ENCODE measurements around the gene PSORS1C1.

PSORS1C1 gene

DNA sequence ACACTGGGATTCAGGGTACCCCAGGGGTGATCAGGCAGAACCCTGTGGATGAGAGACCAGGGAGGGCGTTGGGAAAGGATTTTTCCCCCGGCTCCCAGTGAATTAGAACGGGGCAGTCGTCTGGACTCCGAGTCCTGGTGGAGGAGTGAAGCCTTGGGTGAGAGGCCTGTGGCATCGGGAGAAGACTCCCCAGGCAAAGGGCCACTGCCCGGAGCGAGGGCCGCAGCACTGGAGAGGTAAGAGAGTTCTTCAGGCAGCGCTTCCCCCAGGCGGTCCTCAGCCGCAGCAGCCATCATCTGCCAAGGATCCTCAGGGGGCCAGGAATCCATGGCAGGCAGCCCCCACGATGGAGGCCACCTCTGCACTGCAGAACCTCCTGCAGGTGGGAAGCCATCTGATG lies 2.9 kb upstream of the PSORS1C1 start:
- Histone ChIP-seq H3K36me3 (no peaks in the 10 kb centered on the region), H3K27ac (no peak overlapping the region), H3K4me1 (peaks cover 0 to 33% (median 25%) of the 10 kb centered on the region in 4 donors), H3K27me3 (peaks cover 0 to 7% of the 10 kb centered on the region in 2 donors), H3K9me3 (no peaks in the 10 kb centered on the region), H3K4me3 (no peak overlapping the region)
- intact Hi-C loops (cut with DNase I; ENCODE audit: low total_unique reads), result no loop called here
- TF ChIP-seq, protein P1, sequence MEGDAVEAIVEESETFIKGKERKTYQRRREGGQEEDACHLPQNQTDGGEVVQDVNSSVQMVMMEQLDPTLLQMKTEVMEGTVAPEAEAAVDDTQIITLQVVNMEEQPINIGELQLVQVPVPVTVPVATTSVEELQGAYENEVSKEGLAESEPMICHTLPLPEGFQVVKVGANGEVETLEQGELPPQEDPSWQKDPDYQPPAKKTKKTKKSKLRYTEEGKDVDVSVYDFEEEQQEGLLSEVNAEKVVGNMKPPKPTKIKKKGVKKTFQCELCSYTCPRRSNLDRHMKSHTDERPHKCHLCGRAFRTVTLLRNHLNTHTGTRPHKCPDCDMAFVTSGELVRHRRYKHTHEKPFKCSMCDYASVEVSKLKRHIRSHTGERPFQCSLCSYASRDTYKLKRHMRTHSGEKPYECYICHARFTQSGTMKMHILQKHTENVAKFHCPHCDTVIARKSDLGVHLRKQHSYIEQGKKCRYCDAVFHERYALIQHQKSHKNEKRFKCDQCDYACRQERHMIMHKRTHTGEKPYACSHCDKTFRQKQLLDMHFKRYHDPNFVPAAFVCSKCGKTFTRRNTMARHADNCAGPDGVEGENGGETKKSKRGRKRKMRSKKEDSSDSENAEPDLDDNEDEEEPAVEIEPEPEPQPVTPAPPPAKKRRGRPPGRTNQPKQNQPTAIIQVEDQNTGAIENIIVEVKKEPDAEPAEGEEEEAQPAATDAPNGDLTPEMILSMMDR (IDR thresholded peaks at IDR 0.05), result no peak
- no peak for DNase-seq

- H3K27me3 ChIP-seq, result peaks cover 0 to 7% of the 10 kb centered on the region in 2 donors
- H3K36me3 ChIP-seq, result no peaks in the 10 kb centered on the region
- no peak for DNase-seq
- TF ChIP-seq, protein P1 (IDR thresholded peaks at IDR 0.05), result no peak
- no peak within 1 kb of the TSS for H3K27ac ChIP-seq
- intact Hi-C loops (cut with DNase I; ENCODE audit: low total_unique reads), result no loop called here
- no peaks in the 10 kb centered on the region for H3K9me3 ChIP-seq
- peaks cover 0 to 40% (median 29%) of the 10 kb centered on the region in 4 donors for H3K4me1 ChIP-seq
- no peak within 1 kb of the TSS for H3K4me3 ChIP-seq
These were observed 2.1 kb upstream of the PSORS1C1 start, which contains the start of gene C6orf15 for GRCh38 chr6:31112478-31112877. TSS of gene C6orf15 (minus strand) at chr6:31112575. CDS start at chr6:31112555, 20 bp downstream.

- peaks cover 0 to 45% (median 31%) of the 10 kb centered on the region in 4 donors for H3K4me1 ChIP-seq
- H3K4me3 ChIP-seq, result peak overlapping the region in 1 of 2 donors; percentile 36
- intact Hi-C loops (cut with DNase I; ENCODE audit: low total_unique reads), result no loop called here
- no peaks in the 10 kb centered on the region for H3K9me3 ChIP-seq
- TF ChIP-seq, protein P1 (IDR thresholded peaks at IDR 0.05), result no peak
- DNase-seq, result no peak
- H3K36me3 ChIP-seq, result no peaks in the 10 kb centered on the region
- H3K27ac ChIP-seq, result peak overlapping the region; percentile 74 to 75
- H3K27me3 ChIP-seq, result no peaks in the 10 kb centered on the region
These were observed 599 bp upstream of the PSORS1C1 start for GRCh38 chr6:31113861-31114540.

DNA sequence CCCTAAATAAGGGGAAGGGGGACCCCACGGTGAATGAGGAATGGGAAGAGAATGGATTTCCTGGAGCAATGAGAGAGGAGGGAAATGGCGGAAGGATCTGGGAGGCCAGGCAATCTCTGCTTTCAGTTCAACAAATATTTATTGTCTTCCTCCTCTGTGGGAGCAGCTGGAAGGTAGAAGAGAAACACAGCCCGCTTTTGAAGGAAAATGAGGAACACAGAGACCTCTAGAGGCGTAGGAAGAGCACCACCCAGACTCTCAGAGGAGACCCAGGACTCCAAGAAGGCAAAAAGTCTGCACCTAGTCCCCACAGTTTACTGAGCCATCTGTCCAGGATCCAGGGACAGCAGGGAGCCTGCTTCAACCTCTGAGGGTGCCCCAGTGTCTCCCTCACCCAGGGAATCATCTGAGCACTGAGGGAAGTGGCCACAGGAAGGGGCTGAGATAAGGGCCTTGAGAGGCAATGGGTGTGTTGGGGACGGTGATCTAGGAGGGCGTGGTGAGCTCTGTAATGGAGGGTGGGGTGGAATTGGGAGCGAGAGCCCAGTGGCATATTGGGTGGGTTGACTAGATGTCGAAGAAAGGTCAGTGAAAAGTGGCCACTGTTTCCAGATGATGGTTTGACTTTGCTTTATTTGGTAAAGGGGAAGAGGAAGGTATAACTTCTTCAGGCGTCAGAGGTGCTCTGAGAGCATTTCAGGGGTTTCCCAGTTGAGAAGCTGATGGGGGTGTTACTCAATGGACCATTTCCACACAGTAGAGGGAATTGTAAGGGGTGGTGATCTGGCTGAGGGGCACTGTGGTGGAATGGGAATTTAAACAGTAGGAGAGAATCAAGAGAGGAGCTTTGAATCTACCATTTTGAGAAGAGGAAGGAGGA lies 610 bp downstream of the PSORS1C1 start:
- TF ChIP-seq, protein P1 (IDR thresholded peaks at IDR 0.05), result no peak
- H3K27me3 ChIP-seq, result no peaks in the 10 kb centered on the region
- H3K27ac ChIP-seq, result peak overlapping the region; percentile 74 to 75
- H3K4me1 ChIP-seq, result peaks cover 0 to 45% (median 31%) of the 10 kb centered on the region in 4 donors
- peak overlapping the region; percentile 36 to 47 for H3K4me3 ChIP-seq
- H3K36me3 ChIP-seq, result no peaks in the 10 kb centered on the region
- DNase-seq, result no peak
- intact Hi-C loops (cut with DNase I; ENCODE audit: low total_unique reads), result no loop called here
- no peaks in the 10 kb centered on the region for H3K9me3 ChIP-seq

- intact Hi-C loops (cut with DNase I; ENCODE audit: low total_unique reads), result no loop called here
- H3K27me3 ChIP-seq, result no peaks in the 10 kb centered on the region
- peak overlapping the region in 1 of 2 donors; percentile 74 for H3K27ac ChIP-seq
- H3K9me3 ChIP-seq, result no peaks in the 10 kb centered on the region
- DNase-seq, result no peak
- no peaks in the 10 kb centered on the region for H3K36me3 ChIP-seq
- no peak overlapping the region for H3K4me3 ChIP-seq
- TF ChIP-seq, protein P1 (IDR thresholded peaks at IDR 0.05), result no peak
- peaks cover 0 to 45% (median 31%) of the 10 kb centered on the region in 4 donors for H3K4me1 ChIP-seq
These were observed 1.5 kb downstream of the PSORS1C1 start for GRCh38 chr6:31115941-31116560.

All from tibial artery (tissue), 4 donors.